Testis (tissue), 2 donors: ENCODE data around the gene C2CD4C.
"Not testable (repeated sequence)": the region's sequence is repeated elsewhere in the genome, so short reads cannot be mapped to it uniquely, and the experiment has no call there.

Experiments
- POLR2A ChIP-seq: fragments of 450-650 bp; IDR thresholded peaks from one replicate; pipeline ENCODE4 v1.6.1; 2017; ENCODE audit warnings: antibody characterized with exemption, mild to moderate bottlenecking, moderate library complexity
- TF ChIP-seq, protein P1 (sequence below), 3 experiments: fragments of 450-650 bp in 2 of 3; fragments of 200-600 bp in 1 of 3; sonication (generic) in 1 of 3; IDR thresholded peaks; one replicate each; pipeline ENCODE4 v1.5.1; 2016 to 2019; ENCODE audit warnings: antibody characterized with exemption in 3 of 3, mild to moderate bottlenecking in 2 of 3, moderate library complexity in 1 of 3

DNA sequence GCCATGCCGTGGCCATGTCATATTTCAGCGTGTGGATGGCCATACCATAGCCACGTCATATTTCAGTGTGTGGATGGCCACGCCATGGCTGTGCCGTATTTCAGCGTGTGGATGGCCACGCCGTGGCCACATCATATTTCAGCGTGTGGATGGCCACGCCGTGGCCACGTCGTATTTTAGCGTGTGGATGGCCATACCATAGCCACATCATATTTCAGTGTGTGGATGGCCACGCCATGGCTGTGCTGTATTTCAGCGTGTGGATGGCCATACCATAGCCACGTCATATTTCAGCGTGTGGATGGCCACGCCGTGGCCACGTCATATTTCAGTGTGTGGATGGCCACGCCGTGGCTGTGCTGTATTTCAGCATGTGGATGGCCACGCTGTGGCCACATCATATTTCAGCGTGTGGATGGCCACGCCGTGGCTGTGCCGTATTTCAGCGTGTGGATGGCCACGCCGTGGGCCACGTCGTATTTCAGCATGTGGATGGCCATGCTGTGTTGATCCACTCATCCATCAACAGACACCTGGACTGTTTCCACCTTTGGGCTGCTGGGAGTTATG lies 42.0 kb upstream of the C2CD4C start:
- TF ChIP-seq, protein P1, sequence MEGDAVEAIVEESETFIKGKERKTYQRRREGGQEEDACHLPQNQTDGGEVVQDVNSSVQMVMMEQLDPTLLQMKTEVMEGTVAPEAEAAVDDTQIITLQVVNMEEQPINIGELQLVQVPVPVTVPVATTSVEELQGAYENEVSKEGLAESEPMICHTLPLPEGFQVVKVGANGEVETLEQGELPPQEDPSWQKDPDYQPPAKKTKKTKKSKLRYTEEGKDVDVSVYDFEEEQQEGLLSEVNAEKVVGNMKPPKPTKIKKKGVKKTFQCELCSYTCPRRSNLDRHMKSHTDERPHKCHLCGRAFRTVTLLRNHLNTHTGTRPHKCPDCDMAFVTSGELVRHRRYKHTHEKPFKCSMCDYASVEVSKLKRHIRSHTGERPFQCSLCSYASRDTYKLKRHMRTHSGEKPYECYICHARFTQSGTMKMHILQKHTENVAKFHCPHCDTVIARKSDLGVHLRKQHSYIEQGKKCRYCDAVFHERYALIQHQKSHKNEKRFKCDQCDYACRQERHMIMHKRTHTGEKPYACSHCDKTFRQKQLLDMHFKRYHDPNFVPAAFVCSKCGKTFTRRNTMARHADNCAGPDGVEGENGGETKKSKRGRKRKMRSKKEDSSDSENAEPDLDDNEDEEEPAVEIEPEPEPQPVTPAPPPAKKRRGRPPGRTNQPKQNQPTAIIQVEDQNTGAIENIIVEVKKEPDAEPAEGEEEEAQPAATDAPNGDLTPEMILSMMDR (IDR thresholded peaks at IDR 0.05) = not testable (repeated sequence)
- TF ChIP-seq POLR2A = not testable (repeated sequence)
